IPS DF 4.7 (cell line): ENCODE results near the gene VTI1A.
"Not testable (repeated sequence)": the region's sequence is repeated elsewhere in the genome, so short reads cannot be mapped to it uniquely, and the experiment has no call there.

ENCODE experiments used
- DNase-seq: peaks from one replicate; pipeline ENCODE4 v3.0.0-alpha.2; 2013; ENCODE audit warnings: low spot score; ENCODE audit errors: extremely low read depth

VTI1A gene

GRCh38 chr10:112542823-112543222 lies 95.8 kb downstream of the VTI1A start:
- not testable (repeated sequence) for DNase-seq

- no peak for DNase-seq
These were observed 99.5 kb downstream of the VTI1A start for GRCh38 chr10:112546474-112546873.

GRCh38 chr10:112548535-112549276 lies 101.7 kb downstream of the VTI1A start:
- no peak for DNase-seq

- no peak for DNase-seq
These were observed 105.6 kb downstream of the VTI1A start for GRCh38 chr10:112552593-112553110.

- DNase-seq = no peak
These were observed 106.3 kb downstream of the VTI1A start for GRCh38 chr10:112553315-112553714.

GRCh38 chr10:112554263-112554662 lies 107.2 kb downstream of the VTI1A start:
- no peak for DNase-seq

- no peak for DNase-seq
These were observed 110.2 kb downstream of the VTI1A start for GRCh38 chr10:112557197-112557596.

- DNase-seq = no peak
These were observed 111.6 kb downstream of the VTI1A start for GRCh38 chr10:112558476-112559142.

- DNase-seq = no peak
These were observed 112.3 kb downstream of the VTI1A start for GRCh38 chr10:112559349-112559748.

GRCh38 chr10:112562122-112562521 lies 115.1 kb downstream of the VTI1A start:
- no peak for DNase-seq

- DNase-seq = no peak
These were observed 116.0 kb downstream of the VTI1A start for GRCh38 chr10:112562809-112563663.

GRCh38 chr10:112564337-112564736 lies 117.3 kb downstream of the VTI1A start:
- DNase-seq = no peak

GRCh38 chr10:112565434-112566053 lies 118.5 kb downstream of the VTI1A start:
- peak; percentile 44 for DNase-seq

- no peak for DNase-seq
These were observed 123.6 kb downstream of the VTI1A start for GRCh38 chr10:112570585-112570984.

- no peak for DNase-seq
These were observed 132.6 kb downstream of the VTI1A start for GRCh38 chr10:112579578-112579977.

- DNase-seq = no peak
These were observed 133.3 kb downstream of the VTI1A start for GRCh38 chr10:112580267-112580666.

GRCh38 chr10:112581921-112582320 lies 134.9 kb downstream of the VTI1A start:
- no peak for DNase-seq

- DNase-seq = no peak
These were observed 136.4 kb downstream of the VTI1A start for GRCh38 chr10:112583236-112583939.

- DNase-seq = no peak
These were observed 137.3 kb downstream of the VTI1A start for GRCh38 chr10:112584276-112584675.

- DNase-seq = no peak
These were observed 138.1 kb downstream of the VTI1A start for GRCh38 chr10:112585126-112585525.

GRCh38 chr10:112585960-112586359 lies 138.9 kb downstream of the VTI1A start:
- DNase-seq = no peak
